ENCODE data around the gene PHF20.
"Not testable (repeated sequence)": the region's sequence is repeated elsewhere in the genome, so short reads cannot be mapped to it uniquely, and the experiment has no call there.

PHF20 gene

DNA sequence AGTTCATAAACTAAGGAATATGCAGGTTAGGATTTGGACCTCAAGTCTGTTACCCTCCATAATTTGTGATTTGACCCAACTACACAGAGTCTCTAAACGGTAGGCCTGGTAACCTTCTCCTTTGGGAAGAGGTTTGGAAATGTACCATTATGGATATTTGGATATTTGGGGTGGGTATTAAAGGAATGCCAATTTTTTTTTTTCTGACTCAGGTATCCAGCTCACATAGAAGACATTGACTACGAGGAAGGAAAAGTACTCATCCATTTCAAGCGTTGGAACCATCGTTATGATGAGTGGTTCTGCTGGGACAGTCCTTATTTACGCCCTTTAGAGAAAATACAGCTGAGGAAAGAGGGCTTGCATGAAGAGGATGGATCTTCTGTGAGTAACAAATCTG is 70.5 kb downstream of the PHF20 start:
- no peak for DNase-seq

DNA sequence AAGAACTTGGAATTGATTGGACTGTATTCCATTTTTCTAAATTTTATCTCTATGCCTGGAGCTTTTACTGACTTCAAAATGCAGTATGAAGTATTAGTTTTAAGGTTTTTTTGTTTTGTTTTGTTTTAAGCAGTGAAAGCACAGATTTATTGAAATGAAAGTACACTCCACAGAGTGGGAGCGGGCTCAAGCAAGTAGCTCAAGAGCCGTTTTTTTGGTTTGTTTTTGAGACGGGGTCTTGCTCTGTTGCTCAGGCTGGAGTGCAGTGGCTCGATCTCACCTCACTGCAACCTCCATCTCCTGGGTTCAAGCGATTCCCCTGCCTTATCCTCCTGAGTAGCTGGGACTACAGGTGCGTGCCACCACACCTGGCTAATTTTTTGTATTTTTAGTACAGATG is 72.1 kb downstream of the PHF20 start:
- DNase-seq = not testable (repeated sequence)

DNA sequence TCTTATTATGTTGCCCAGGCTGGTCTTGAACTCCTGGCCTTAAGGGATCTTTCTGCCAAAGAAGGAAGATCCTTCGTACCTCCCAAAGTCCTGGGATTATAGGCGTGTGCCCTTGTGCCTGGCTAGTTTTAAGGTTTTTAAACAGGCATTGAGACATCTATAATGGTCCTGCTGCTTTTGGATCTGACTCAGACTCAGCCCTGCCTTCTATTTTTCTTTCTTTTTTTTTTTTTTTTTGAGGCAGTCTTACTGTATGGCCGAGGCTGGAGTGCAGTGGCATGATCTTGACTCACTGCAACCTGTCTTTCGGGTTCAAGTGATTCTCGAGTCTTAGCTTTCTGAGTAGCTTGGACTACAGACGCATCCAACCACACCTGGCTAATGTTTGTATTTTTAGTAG is 73.7 kb downstream of the PHF20 start:
- no peak for DNase-seq

DNA sequence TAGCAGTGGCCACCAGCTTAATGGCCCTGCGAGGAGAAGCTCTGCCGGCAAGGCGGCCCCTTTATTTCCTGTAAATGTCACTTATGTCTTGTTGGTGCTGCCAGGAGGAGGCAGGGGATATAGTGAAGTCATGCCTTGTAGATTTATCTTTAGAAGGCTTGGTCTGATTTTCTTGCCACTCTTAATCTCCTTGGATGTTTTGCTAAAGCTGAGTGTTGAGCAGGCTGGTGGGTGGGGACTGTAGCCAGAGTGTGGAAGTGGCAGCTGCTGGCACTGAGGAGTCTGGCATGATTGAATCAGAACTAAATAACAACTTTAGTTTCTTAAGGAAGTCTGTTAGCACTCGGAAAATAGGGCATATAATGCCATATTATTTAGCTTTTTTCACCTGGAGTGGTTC is 77.9 kb downstream of the PHF20 start:
- DNase-seq = no peak

DNA sequence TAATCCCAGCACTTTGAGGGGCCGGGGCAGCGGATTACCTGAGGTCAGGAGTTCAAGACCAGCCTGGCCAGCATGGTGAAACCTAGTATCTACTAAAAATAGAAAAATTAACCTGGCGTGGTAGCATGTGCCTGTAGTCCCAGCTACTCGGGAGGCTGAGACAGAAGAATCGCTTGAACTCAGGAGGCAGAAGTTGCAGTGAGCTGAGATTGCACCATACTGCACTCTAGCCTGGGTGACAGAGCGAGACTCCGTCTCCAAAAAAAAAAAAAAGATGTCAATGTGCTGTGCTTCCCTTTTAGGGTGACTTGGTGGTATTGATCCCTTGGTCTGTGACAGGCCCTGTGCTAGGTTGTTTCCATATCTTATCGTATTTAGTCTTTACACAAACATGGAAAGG is 79.8 kb downstream of the PHF20 start:
- not testable (repeated sequence) for DNase-seq

DNA sequence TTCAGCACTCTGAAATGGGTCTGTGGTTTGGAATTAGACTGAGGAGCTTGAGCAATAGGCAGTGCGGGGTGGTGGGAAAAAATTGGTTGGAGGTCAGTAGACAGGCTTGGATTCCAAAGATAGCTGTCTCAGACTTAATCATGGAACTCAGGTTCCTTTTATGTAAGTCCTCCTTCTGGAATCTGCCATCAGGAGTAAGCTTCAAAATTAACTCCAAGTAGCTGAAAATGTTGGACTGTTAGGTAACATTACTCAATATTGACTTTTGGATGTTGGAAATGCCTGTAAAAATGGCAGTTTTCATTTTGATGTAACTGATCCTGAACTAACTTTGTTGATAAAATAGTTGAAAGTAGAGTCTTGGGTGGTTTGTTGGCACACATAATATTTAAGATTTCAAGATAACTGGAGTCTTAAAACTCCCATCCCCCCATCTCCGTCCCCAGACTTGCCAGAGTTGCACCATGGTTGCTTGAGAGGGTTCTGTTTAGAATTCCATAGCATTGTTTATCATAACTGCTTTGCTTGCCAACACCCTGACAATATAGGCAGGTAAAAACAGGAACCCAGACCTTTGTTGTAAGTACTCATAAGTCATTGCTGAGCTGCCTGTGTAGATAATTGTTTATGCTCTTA is 83.0 kb downstream of the PHF20 start:
- DNase-seq = no peak

DNA sequence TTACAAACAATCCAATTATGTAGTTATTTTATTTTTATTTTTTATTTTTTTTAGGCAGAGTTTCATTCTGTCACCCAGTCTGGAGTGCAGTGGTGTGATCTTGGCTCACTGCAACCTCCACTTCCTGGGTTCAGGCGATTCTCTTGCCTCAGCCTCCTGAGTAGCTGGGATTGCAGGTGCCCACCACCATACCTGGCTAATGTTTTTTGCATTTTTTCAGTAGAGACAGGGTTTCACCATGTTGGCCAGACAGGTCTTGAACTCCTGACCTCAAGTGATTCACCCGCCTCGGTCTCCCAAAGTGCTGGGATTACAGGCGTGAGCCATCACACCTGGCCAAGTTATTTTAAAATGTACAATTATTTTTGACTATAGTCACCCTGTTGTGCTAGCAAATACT is 83.8 kb downstream of the PHF20 start:
- DNase-seq = not testable (repeated sequence)

DNA sequence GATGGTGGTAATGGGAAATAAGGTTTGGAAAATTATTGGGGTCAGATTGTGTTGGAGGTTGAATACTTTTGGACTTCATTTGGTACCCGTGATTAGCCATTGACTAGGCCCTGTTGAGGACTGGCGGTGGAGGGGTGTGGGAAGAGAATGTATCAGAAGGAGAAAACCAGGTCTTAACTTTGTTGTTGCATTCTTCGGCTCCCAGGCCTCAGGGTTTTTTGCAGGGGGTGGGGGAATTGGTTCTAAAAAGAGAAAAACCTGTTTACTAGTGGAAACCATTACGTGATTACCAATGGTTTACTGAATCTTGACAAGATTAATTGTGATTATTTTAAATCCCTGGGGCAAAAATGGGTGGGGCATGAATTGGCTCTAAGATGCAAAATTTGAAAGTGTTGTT is 85.1 kb downstream of the PHF20 start:
- no peak for DNase-seq

DNA sequence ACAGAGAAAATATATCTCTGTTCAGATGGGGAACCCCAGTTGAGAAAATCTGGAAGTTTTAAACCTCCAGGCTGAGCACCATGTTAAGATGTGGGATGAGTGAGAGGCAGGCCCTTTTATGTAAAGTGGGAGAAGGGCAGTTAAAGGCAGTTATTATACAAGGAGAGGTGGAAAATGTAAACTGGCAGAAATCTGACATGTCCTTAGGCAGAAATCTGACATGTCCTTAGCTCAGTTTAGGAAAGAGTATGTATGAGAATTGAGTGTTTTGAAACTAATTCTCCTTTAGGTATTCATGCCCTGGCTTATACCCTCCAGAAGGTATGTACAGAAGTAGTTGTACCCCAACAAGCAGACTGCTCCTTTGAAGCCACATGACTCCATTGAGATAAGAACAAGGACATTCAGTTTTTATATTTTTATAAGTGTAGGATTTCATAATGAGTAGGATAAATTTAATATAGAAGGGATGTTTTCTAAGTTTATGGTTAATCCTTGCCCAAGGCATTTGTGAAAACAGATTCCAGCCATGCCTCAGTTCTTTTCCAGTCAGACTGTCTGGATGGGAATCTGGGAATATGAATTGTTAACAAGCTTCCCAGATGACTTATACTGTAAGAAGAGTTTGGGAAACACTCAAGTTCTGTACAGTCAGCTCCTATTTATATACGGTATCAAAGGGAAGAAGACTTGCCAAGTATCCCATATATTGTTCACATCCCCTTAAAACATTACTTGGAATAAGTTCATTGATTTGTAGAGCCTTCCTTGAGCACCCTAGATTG is 94.8 kb downstream of the PHF20 start:
- DNase-seq = no peak

DNA sequence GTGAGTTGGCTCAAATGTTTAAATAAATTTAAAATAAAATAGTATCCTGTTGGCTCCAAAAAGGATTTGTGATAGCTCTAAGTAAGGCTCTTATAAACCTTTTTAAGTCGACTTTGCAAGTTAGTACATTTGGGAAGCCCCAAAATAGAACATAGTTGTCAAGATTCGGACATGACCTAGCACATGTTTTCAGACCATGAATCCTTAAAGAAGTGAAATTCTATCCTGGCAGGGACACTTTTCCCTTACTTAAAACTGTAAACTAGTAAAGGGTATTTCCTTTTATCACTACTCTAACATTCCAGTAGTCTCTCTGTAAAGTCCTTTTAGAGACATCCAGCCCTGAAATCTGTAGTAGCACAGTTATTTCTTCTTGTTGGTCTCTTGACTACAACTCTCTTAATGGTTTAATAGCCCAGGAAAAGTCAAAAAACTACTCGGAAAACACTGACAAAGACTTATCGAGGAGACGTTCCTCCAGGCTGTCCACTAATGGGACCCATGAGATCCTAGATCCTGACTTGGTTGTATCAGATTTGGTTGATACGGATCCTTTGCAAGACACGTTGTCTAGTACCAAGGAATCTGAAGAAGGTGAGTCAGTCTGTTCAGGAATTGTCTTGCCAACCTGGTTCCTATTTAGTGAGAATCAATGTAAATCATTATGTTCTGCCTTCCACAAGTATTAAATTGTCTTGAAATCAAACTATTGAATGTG is 98.9 kb downstream of the PHF20 start:
- no peak for DNase-seq

DNA sequence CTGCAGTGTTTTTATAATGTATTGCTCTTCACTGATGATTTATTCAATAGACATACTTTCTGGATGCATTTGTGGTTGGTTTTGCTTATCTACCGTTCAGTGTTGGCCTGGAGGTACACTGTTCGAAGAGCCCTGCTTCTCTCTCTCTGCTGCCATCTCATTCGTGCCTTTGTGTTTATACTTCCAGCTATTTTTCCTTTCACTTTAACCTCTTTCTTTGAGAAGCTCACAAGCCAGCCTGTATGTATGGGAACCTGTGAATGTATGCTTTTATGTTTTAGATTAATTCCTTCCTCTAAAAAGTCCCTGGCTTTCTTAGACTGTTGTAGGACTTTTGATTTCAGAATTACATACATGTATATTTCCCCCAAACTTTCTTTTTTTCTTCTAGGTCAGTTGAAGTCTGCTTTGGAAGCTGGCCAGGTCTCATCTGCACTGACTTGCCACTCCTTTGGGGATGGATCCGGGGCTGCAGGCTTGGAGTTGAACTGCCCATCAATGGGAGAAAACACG is 99.5 kb downstream of the PHF20 start:
- no peak for DNase-seq

DNA sequence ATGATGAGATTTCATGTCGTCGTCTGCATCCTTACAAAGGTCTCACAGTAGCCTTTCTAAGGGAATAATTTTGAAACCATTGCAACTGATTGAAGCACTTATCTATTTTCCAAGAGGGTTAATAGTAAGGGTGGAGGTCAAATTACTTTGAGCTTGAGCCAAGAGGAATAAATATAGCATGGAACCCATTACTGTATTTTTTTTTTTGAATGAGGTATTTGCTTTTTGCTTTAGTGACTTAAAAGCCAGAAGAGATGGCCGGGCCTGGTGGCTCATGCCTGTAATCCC is 104.2 kb downstream of the PHF20 start:
- no peak for DNase-seq

DNA sequence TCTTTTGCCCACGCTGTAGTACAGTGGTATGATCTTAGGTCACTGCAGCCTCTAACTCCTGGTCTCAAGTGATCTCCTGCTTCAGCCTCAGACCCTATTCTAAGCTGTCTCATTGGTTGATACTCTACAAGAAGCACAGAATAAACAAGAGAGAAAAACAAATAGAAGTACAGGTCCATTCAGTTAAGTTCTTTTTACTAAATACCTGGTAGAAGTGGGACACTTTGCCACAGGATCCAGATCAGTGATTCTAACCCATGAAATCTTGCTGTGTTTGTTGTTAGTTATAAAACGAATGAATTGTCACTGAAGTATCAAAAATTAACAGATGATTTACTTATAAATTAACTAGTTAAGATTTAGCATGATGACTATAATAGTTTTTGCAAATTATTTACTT is 105.8 kb downstream of the PHF20 start:
- no peak for DNase-seq

DNA sequence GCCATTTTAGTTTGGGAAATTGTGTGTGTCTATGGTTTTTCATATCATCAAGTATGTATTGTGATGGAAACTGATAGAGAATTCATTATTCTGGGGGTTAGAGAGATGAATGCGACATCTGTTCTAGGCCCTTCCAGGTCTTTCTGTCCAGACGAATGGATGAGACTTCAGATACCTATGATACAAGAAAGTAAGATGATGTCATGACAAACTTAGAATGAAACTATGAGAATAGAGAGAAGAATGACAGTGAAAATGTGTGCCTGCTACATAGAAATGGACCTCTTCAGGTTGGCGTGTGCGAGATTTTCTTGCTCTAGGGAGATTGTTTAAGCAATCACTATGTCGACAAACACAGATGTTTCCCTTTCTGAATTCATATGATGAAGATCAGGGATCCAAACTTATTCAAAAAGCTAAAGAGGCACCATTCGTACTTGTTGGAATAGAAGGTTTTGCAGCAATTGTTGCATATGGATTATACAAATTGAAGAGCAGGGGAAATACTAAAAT is 106.4 kb downstream of the PHF20 start:
- no peak for DNase-seq

DNA sequence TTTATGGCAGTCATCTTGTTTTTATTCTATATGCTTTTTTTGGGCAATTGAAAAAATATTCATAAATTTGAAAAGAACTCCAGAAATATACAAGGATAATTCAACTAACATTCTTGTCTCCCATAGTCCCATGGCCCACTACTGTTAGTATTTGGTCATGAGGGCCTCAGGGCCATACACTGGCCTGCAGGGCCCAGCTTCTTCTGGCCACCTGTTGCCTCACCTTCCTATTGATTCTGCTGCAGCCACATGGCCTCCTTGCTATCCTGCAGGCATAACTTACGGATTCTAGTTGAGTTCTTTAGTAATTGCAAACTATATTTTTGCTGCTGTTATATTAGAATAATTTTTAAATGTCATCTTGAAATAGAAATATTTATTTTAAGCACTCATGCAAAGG is 109.9 kb downstream of the PHF20 start:
- no peak for DNase-seq

DNA sequence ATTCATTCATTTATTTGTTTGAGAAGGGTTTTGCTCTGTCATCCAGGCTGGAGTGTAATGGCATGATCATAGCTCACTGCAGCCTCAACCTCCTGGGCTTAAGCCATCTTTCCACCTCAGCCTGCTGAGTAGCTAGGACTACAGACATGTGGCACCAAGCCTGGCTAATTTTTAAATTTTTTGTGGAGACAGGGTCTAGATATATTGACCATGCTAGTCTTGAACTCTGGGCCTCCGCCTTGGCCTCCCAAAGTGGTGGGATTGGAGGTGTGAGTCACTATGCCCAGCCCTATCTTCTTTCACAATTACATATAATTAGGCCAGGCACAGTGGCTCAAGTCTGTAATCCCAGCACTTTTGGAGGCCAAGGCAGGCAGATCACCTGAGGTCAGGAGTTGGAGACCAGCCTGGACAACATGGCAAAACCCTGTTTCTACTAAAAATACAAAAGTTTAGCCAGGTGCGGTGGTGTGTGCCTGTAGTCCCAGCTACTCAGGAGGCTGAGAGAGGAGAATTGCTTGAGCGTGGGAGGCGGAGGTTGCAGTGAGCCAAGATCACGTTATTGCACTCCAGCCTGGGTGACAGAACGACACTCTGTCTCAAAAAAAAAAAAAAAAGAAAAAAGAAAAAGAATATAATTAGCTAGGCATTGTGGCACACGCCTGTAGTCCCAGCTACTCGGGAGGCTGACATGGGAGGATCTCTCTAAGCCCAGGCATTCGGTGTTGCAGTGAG is 110.8 kb downstream of the PHF20 start:
- not testable (repeated sequence) for DNase-seq

DNA sequence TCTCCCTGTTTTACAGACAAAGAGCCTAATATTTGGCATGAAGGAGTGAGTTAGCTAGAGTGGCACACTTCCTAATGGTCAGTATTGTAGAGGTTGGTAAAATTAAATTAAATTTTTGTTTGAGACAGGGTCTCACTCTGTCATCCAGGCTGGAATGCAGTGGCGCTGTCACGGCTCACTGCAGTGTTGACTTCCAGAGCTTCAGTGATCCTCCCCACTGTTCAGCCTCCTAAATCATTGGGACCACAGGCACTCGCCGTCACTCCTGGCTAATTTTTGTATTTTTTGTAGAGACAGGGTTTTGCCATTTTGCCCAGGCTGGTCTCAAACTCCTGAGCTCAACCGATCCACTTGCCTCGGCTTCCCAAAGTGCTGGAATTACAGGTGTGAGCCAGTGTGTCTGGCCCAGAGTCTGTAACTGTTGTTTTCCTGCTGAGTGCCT is 111.5 kb downstream of the PHF20 start:
- no peak for DNase-seq

DNA sequence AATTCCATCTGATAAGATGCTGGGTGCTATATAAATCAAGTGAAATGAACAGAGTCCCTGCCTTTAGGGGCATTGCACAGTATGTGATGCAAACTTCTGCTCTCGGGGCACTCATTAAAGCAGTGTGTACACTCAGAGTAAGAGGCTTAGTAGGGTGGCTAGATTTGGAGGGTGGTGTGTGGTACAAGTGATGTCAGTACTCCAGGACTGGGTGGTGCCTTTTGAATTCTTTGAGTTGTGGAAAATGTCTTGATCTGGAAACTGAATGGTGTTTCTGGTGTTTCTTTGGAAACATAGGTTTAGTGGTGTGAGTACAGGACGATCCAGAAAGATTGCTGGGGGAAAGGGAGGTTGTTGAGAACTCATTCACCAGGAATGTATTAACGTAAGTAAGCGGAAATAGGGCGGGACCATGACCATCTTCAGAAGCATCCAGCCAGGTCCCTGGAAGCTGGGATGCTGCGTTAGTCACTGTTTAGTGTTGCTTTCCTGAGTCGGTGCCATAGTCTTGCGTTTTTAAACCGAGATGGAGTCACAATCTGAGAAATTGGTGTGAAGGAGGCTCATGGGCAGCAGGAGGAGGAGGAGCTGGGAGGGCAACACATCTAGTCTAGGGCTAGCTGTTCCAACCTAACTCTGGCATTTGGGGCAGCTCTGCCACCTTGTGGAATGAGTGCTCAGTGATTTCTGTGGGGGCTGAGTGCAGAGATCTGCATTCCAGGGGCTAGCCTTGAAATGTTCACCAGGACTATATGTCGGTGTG is 112.1 kb downstream of the PHF20 start:
- no peak for DNase-seq

DNA sequence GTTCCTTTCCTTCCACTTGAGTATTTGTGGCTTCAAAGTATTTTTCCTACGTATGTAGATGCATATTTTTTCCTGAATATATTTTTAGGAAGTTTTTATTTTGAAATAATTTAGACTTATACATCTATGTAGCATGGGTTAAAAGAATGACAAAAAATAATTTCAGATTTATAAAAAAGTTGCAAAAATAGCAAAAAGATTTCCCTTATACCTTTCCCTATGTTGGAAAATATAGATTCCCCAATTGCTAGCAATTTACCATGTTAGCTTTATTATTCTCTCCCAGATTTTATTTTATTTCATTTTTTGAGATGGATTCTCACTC is 112.7 kb downstream of the PHF20 start:
- DNase-seq = no peak

DNA sequence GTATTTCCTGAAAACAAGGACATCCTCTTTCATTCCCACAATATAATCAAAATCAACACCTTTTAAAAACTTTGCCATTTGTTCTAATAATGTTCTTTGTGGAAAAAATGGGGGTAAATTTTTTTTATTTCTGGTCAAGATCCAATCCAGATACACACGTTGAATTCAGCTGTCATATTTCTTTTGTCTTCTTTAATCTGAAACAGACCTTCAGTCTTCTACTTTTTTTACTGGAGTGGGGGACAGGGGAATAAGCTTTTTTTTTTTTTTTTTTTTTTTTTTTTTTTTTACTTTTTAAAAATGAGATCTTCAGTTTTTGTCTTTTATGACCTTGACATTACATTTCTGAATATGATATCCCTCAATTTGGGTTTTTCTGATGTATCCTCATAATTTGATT is 113.4 kb downstream of the PHF20 start:
- no peak for DNase-seq

DNA sequence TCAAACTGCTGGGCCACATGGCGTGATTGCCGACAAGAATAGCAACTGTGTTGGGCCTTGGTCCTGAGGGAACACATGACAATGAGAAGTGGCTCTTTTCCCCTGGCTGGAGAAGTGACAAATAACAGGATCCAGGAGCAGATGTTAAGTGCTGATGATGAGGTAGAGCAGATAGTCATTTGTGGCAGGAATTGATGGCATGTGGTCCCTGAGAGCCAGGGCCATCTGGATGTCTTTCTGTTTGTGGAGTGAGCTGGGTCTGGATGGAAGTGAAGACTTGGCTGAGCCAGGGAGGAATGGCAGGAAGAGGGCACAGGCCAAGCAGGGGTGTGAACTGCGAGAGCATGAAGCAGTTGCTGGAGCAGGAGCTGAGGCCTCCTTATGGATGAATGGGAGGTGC is 114.7 kb downstream of the PHF20 start:
- no peak for DNase-seq

DNA sequence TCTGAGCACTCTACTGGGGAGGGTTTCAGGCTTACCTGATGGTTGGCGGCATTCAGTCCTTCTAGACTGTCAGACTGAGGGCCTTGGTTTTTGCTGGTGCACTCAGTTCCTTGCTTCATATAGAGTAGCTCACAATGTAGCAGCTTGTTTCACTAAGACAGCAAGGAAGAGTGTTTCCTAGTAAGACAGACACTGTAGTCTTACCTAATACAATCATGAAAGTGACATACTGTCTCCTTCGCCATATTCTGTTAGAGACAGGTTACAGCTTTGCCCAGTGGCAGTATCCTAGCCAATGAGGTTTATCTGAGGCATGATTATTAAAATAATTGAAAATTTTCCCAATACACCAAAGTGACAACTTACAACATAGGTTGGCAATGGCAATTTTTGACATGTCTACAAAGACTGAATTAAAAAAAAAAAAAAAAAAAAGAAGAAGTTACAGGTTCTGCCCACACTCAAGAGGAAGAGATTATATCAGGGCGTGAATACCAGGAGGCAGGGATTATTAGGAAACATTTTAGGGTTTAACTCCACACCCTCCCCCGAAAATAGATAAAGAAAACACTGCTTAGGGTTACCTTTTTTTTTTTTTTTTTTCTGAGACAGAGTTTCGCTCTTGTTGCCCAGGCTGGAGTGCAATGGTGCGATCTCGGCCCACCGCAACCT is 115.7 kb downstream of the PHF20 start:
- no peak for DNase-seq
